NCI-H146 (cell line): ENCODE measurements around the gene IGFL4.

Experiments used
- DNase-seq: peaks from one replicate; lab custom pipeline; 2025; lab: John Stamatoyannopoulos, UW

Gene IGFL4

GRCh38 chr19:46063201-46063600, 22.4 kb upstream of the IGFL4 start:
- no peak for DNase-seq

- no peak for DNase-seq
Measured at GRCh38 chr19:46060012-46060411, 19.2 kb upstream of the IGFL4 start.

- DNase-seq: no peak
Measured at GRCh38 chr19:46058778-46059177, 18.0 kb upstream of the IGFL4 start.

- peak; percentile 10 for DNase-seq
Measured at GRCh38 chr19:46056536-46056935, 15.7 kb upstream of the IGFL4 start.

GRCh38 chr19:46052896-46053295, 12.1 kb upstream of the IGFL4 start:
- no peak for DNase-seq

GRCh38 chr19:46049597-46049996, 8.8 kb upstream of the IGFL4 start:
- peak; percentile 24 for DNase-seq

- no peak for DNase-seq
Measured at GRCh38 chr19:46043519-46043918, 2.7 kb upstream of the IGFL4 start.

- DNase-seq: no peak
Measured at GRCh38 chr19:46042252-46042883, 1.6 kb upstream of the IGFL4 start.

- no peak for DNase-seq
Measured at GRCh38 chr19:46040125-46040524, 677 bp downstream of the IGFL4 start.

GRCh38 chr19:46036744-46037128, 4.1 kb downstream of the IGFL4 start:
- no peak for DNase-seq

GRCh38 chr19:46035986-46036743, 4.6 kb downstream of the IGFL4 start:
- no peak for DNase-seq

- DNase-seq: no peak
Measured at GRCh38 chr19:46035546-46035945, 5.3 kb downstream of the IGFL4 start.

GRCh38 chr19:46033401-46033800, 7.4 kb downstream of the IGFL4 start:
- DNase-seq: no peak

GRCh38 chr19:46032597-46033025, 8.2 kb downstream of the IGFL4 start:
- no peak for DNase-seq

- no peak for DNase-seq
Measured at GRCh38 chr19:46031781-46032596, 8.8 kb downstream of the IGFL4 start.

- no peak for DNase-seq
Measured at GRCh38 chr19:46030812-46031550, 9.8 kb downstream of the IGFL4 start.

- DNase-seq: no peak
Measured at GRCh38 chr19:46025835-46026234, 15.0 kb downstream of the IGFL4 start.

- DNase-seq: no peak
Measured at GRCh38 chr19:46023311-46023779, 17.5 kb downstream of the IGFL4 start.

GRCh38 chr19:46022431-46023310, 18.1 kb downstream of the IGFL4 start, which contains the start of gene PGLYRP1:
TSS of gene PGLYRP1 (minus strand) at chr19:46023053. CDS start at chr19:46023021, 32 bp downstream.
- peak; percentile 27 for DNase-seq

GRCh38 chr19:46022061-46022430, 18.8 kb downstream of the IGFL4 start:
- DNase-seq: no peak

- DNase-seq: no peak
Measured at GRCh38 chr19:46021531-46022041, 19.2 kb downstream of the IGFL4 start.
